H9 (cell line): ENCODE data around the gene LRRN3. TPM values are rescaled to one million over a fixed set of nuclear protein-coding genes. Genes with fewer than 3 reads are reported as not detected.

Experiments
- DNase-seq: peaks from one replicate; pipeline ENCODE4 v3.0.0-alpha.2; 2017
- H2AFZ ChIP-seq: one replicate; pipeline ENCODE4 v1.6.1; 2013; ENCODE audit warnings: mild to moderate bottlenecking, low read length, control low read depth, moderate library complexity
- H2AK5ac ChIP-seq: 2 replicates; pipeline ENCODE4 v1.6.1; 2013; ENCODE audit warnings: low read length, control low read depth, mixed read lengths; ENCODE audit not compliant: insufficient read length
- H2BK120ac ChIP-seq: one replicate; pipeline ENCODE4 v1.6.1; 2013; ENCODE audit warnings: low read depth, mild to moderate bottlenecking, low read length, control low read depth, inconsistent platforms; ENCODE audit not compliant: poor library complexity, severe bottlenecking
- H2BK12ac ChIP-seq: 2 replicates; pipeline ENCODE4 v1.6.1; 2013; ENCODE audit warnings: low read length, control low read depth, mixed read lengths, low read depth; ENCODE audit not compliant: insufficient read length
- H2BK15ac ChIP-seq: 2 replicates; pipeline ENCODE4 v1.6.1; 2013; ENCODE audit warnings: low read depth, low read length, control low read depth
- H2BK20ac ChIP-seq: one replicate; pipeline ENCODE4 v1.6.1; 2013; ENCODE audit warnings: low read depth, mild to moderate bottlenecking, low read length, control low read depth, inconsistent platforms; ENCODE audit not compliant: poor library complexity, severe bottlenecking
- H2BK5ac ChIP-seq: 2 replicates; pipeline ENCODE4 v1.6.1; 2013; ENCODE audit warnings: low read length, control low read depth, mixed read lengths; ENCODE audit not compliant: insufficient read length
- H3K14ac ChIP-seq: 2 replicates; pipeline ENCODE4 v1.6.1; 2013; ENCODE audit warnings: low read length, control low read depth; ENCODE audit not compliant: insufficient read depth
- H3K18ac ChIP-seq: 2 replicates; pipeline ENCODE4 v1.6.1; 2013; ENCODE audit warnings: low read depth, mild to moderate bottlenecking, mixed read lengths, low read length, control low read depth; ENCODE audit not compliant: insufficient read length
- H3K23ac ChIP-seq: 2 replicates; pipeline ENCODE4 v1.6.1; 2013; ENCODE audit warnings: low read length, control low read depth, mixed read lengths, low read depth; ENCODE audit not compliant: insufficient read length
- H3K23me2 ChIP-seq: 2 replicates; pipeline ENCODE4 v1.6.1; 2013; ENCODE audit warnings: low read depth, mild to moderate bottlenecking, mixed read lengths, low read length, control low read depth; ENCODE audit not compliant: insufficient read length, poor library complexity, severe bottlenecking
- H3K27ac ChIP-seq: 2 replicates; pipeline ENCODE4 v1.5.1; 2013; ENCODE audit warnings: low read length, control low read depth, mixed read lengths, low read depth; ENCODE audit not compliant: insufficient read length
- H3K27me3 ChIP-seq: 2 replicates; pipeline ENCODE4 v1.6.1; 2013; ENCODE audit warnings: low read length, control low read depth, inconsistent platforms; ENCODE audit not compliant: insufficient read depth
- H3K4ac ChIP-seq: 2 replicates; pipeline ENCODE4 v1.6.1; 2013; ENCODE audit warnings: low read depth, mild to moderate bottlenecking, control low read depth, inconsistent platforms, low read length, moderate library complexity
- H3K4me1 ChIP-seq: 2 replicates; pipeline ENCODE4 v1.6.1; 2013; ENCODE audit warnings: low read length, control low read depth, inconsistent platforms; ENCODE audit not compliant: insufficient read depth
- H3K4me2 ChIP-seq: 2 replicates; pipeline ENCODE4 v1.6.1; 2013; ENCODE audit warnings: low read length, control low read depth, mixed read lengths; ENCODE audit not compliant: insufficient read length, insufficient read depth
- H3K56ac ChIP-seq: 2 replicates; pipeline ENCODE4 v1.6.1; 2013; ENCODE audit warnings: low read depth, mild to moderate bottlenecking, mixed read lengths, low read length, control low read depth; ENCODE audit not compliant: insufficient read length
- H3K79me1 ChIP-seq: 2 replicates; pipeline ENCODE4 v1.6.1; 2013; ENCODE audit warnings: low read depth, mild to moderate bottlenecking, moderate library complexity, low read length, control low read depth, inconsistent platforms; ENCODE audit not compliant: insufficient read depth, poor library complexity, severe bottlenecking
- H3K79me2 ChIP-seq: 2 replicates; pipeline ENCODE4 v1.6.1; 2013; ENCODE audit warnings: low read length, control low read depth, inconsistent platforms; ENCODE audit not compliant: insufficient read depth
- H3K9ac ChIP-seq: 2 replicates; pipeline ENCODE4 v1.6.1; 2013; ENCODE audit warnings: low read length, control low read depth, mixed read lengths; ENCODE audit not compliant: insufficient read length; ENCODE audit errors: extremely low read depth
- H3K9me3 ChIP-seq: one replicate; pipeline ENCODE4 v1.6.1; 2013; ENCODE audit warnings: low read depth, low read length, inconsistent platforms; ENCODE audit not compliant: control insufficient read depth
- H3T11ph ChIP-seq: one replicate; pipeline ENCODE4 v1.6.1; 2013; ENCODE audit warnings: mild to moderate bottlenecking, low read length, control low read depth, inconsistent platforms
- H4K20me1 ChIP-seq: one replicate; pipeline ENCODE4 v1.6.1; 2013; ENCODE audit not compliant: control insufficient read depth, insufficient read length, insufficient read depth
- H4K5ac ChIP-seq: 2 replicates; pipeline ENCODE4 v1.6.1; 2013; ENCODE audit warnings: low read depth, mild to moderate bottlenecking, mixed read lengths, low read length, control low read depth; ENCODE audit not compliant: insufficient read length
- H4K8ac ChIP-seq: replicated peaks from 2 replicates; pipeline ENCODE4 v1.6.1; 2013; ENCODE audit warnings: low read length, control low read depth, mixed read lengths, low read depth; ENCODE audit not compliant: insufficient read length
- H4K91ac ChIP-seq: 2 replicates; pipeline ENCODE4 v1.6.1; 2013; ENCODE audit warnings: low read depth, mild to moderate bottlenecking, moderate library complexity, mixed read lengths, low read length, control low read depth; ENCODE audit not compliant: insufficient read length
- H3K27ac Mint-ChIP-seq, 3 experiments: 2 replicates in 2 of 3; 3 replicates in 1 of 3; pipeline ENCODE4 v1.8.0; 2020 to 2021; ENCODE audit warnings: mixed read lengths in 3 of 3, mild to moderate bottlenecking in 1 of 3, moderate library complexity in 1 of 3
- H3K27me3 Mint-ChIP-seq: 2 replicates; pipeline ENCODE4 v1.8.0; 2021; ENCODE audit warnings: low read depth, mild to moderate bottlenecking, moderate library complexity, mixed read lengths
- H3K36me3 Mint-ChIP-seq, 3 experiments: 2 replicates in 2 of 3; 3 replicates in 1 of 3; pipeline ENCODE4 v1.8.0; 2020 to 2021; ENCODE audit warnings: low read depth in 3 of 3, mixed read lengths in 3 of 3; ENCODE audit not compliant: insufficient read depth in 1 of 3
- H3K4me1 Mint-ChIP-seq, 2 experiments: 2 replicates each; pipeline ENCODE4 v1.8.0; 2020; ENCODE audit warnings: mixed read lengths in 2 of 2
- H3K4me3 Mint-ChIP-seq, 2 experiments: 2 replicates in 1 of 2; 3 replicates in 1 of 2; pipeline ENCODE4 v1.8.0; 2020 to 2021; ENCODE audit warnings: mild to moderate bottlenecking in 2 of 2, mixed read lengths in 2 of 2, moderate library complexity in 1 of 2
- H3K9me3 Mint-ChIP-seq, 2 experiments: 2 replicates in 1 of 2; 3 replicates in 1 of 2; pipeline ENCODE4 v1.8.0; 2020; ENCODE audit warnings: mild to moderate bottlenecking in 2 of 2, mixed read lengths in 2 of 2, moderate library complexity in 1 of 2
- WGBS: extraction: QIAGEN DNeasy Blood & Tissue Kit; methylation state at CpG from one replicate; pipeline ENCODE4 v1.1.7; 2013; ENCODE audit warnings: missing lambda C conversion rate, low lambda C conversion rate, mixed read lengths; ENCODE audit not compliant: insufficient read length; ENCODE audit errors: extremely low coverage; 5-methylcytosine and 5-hydroxymethylcytosine counted together
- total RNA-seq: library from RNA; stranded (reverse); gene quantifications from 2 replicates; pipeline ENCODE4 v1.2.1, GENCODE V29; 2021
- TF ChIP-seq, protein P1 (sequence below): fragments of 200-600 bp; sonication (generic); conservative IDR thresholded peaks from 3 replicates; pipeline ENCODE4 v1.8.0; 2021; ENCODE audit warnings: antibody characterized with exemption, mild to moderate bottlenecking

The LRRN3 gene
- total RNA-seq, 1 experiment from 2014 or later: 0.77 TPM

DNA sequence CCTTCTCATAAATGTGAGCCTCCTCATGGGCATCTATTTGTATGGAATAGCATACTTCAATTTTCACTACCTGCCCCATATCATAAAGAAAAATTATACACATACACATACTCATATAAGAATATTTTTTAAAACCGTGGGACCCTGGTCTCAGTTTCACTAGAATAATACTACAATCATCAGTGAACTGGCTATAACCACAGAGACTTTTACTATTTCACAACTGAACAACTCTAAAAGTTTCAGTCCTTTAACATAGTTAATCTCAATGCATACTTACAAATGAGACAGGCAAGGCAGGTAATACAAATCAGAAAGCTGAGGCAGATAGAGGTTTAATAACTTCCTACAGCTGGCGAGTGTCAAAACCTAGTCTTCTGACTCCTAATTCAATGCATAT lies 83.1 kb downstream of the LRRN3 start:
- H3T11ph ChIP-seq: no peak overlapping the region
- no peaks in the 10 kb centered on the region for H3K36me3 Mint-ChIP-seq
- no peaks in the 10 kb centered on the region for H3K79me2 ChIP-seq
- no peaks in the 10 kb centered on the region; a peak in 2 of 5 replicates for H3K9me3 Mint-ChIP-seq
- H3K23ac ChIP-seq: no peak overlapping the region
- H3K9ac ChIP-seq: no peak overlapping the region
- no peak overlapping the region for H2AK5ac ChIP-seq
- H3K18ac ChIP-seq: no peak overlapping the region
- no peaks in the 10 kb centered on the region for H3K27me3 ChIP-seq
- H4K20me1 ChIP-seq: no peaks in the 10 kb centered on the region
- H3K4me2 ChIP-seq: no peak overlapping the region
- no peak overlapping the region for H4K8ac ChIP-seq
- H3K27me3 Mint-ChIP-seq: no peaks in the 10 kb centered on the region
- H3K14ac ChIP-seq: no peak overlapping the region
- no peaks in the 10 kb centered on the region for H3K4me1 ChIP-seq
- H2BK120ac ChIP-seq: no peak overlapping the region
- H3K4ac ChIP-seq: no peak overlapping the region
- no peaks in the 10 kb centered on the region for H3K4me1 Mint-ChIP-seq
- no peak overlapping the region for H3K27ac Mint-ChIP-seq
- H3K27ac ChIP-seq: no peak overlapping the region
- H2AFZ ChIP-seq: no peak overlapping the region
- H4K5ac ChIP-seq: no peak overlapping the region
- no peak overlapping the region for H2BK20ac ChIP-seq
- no peak overlapping the region for H2BK15ac ChIP-seq
- no peaks in the 10 kb centered on the region for H3K79me1 ChIP-seq
- H2BK5ac ChIP-seq: no peak overlapping the region
- no peaks in the 10 kb centered on the region for H3K9me3 ChIP-seq
- no peak overlapping the region for H2BK12ac ChIP-seq
- no peak overlapping the region for H4K91ac ChIP-seq
- H3K56ac ChIP-seq: no peak overlapping the region
- no CpG with 5 or more reads among the region's 2 CpGs for WGBS
- H3K23me2 ChIP-seq: no peaks in the 10 kb centered on the region
- no peak overlapping the region for H3K4me3 Mint-ChIP-seq
- TF ChIP-seq, protein P1, sequence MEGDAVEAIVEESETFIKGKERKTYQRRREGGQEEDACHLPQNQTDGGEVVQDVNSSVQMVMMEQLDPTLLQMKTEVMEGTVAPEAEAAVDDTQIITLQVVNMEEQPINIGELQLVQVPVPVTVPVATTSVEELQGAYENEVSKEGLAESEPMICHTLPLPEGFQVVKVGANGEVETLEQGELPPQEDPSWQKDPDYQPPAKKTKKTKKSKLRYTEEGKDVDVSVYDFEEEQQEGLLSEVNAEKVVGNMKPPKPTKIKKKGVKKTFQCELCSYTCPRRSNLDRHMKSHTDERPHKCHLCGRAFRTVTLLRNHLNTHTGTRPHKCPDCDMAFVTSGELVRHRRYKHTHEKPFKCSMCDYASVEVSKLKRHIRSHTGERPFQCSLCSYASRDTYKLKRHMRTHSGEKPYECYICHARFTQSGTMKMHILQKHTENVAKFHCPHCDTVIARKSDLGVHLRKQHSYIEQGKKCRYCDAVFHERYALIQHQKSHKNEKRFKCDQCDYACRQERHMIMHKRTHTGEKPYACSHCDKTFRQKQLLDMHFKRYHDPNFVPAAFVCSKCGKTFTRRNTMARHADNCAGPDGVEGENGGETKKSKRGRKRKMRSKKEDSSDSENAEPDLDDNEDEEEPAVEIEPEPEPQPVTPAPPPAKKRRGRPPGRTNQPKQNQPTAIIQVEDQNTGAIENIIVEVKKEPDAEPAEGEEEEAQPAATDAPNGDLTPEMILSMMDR: no peak
- no peak for DNase-seq
